GM23248 (cell line): ENCODE data around the gene DIAPH3. TPM values are rescaled to one million over a fixed set of nuclear protein-coding genes. Genes with fewer than 3 reads are reported as not detected.

Experiments
- DNase-seq: peaks from one replicate; pipeline ENCODE4 v3.0.0-alpha.2; 2015
- H2AFZ ChIP-seq: fragments of 200-600 bp; sonication (generic); 2 replicates; pipeline ENCODE4 v1.6.1; 2016; ENCODE audit warnings: antibody characterized with exemption
- H3F3A ChIP-seq: fragments of 200-600 bp; sonication (generic); 2 replicates; pipeline ENCODE4 v1.6.1; 2016; ENCODE audit warnings: mild to moderate bottlenecking, antibody characterized with exemption, mixed run types; ENCODE audit not compliant: insufficient read depth
- H3K27ac ChIP-seq: fragments of 200-600 bp; sonication (generic); 2 replicates; pipeline ENCODE4 v1.5.1; 2016; ENCODE audit warnings: mild to moderate bottlenecking
- H3K27me3 ChIP-seq: fragments of 200-600 bp; sonication (generic); replicated peaks from 2 replicates; pipeline ENCODE4 v1.6.1; 2016; ENCODE audit warnings: mild to moderate bottlenecking; ENCODE audit not compliant: insufficient read depth
- H3K36me3 ChIP-seq: fragments of 200-600 bp; sonication (generic); 2 replicates; pipeline ENCODE4 v1.6.1; 2016; ENCODE audit warnings: low read depth, mild to moderate bottlenecking
- H3K4me1 ChIP-seq: fragments of 200-600 bp; sonication (generic); 2 replicates; pipeline ENCODE4 v1.6.1; 2016; ENCODE audit warnings: mild to moderate bottlenecking; ENCODE audit not compliant: insufficient read depth
- H3K4me2 ChIP-seq: fragments of 200-600 bp; sonication (generic); one replicate; pipeline ENCODE4 v1.6.1; 2016; ENCODE audit warnings: mild to moderate bottlenecking; ENCODE audit not compliant: unreplicated experiment
- H3K4me3 ChIP-seq: fragments of 200-600 bp; sonication (generic); 2 replicates; pipeline ENCODE4 v1.5.1; 2016; ENCODE audit warnings: mild to moderate bottlenecking
- H3K79me2 ChIP-seq: fragments of 200-600 bp; sonication (generic); 2 replicates; pipeline ENCODE4 v1.6.1; 2016; ENCODE audit warnings: mild to moderate bottlenecking; ENCODE audit not compliant: insufficient read depth
- H3K9ac ChIP-seq: fragments of 200-600 bp; sonication (generic); 2 replicates; pipeline ENCODE4 v1.6.1; 2016; ENCODE audit warnings: mild to moderate bottlenecking
- H3K9me2 ChIP-seq: fragments of 200-600 bp; sonication (generic); 2 replicates; pipeline ENCODE4 v1.6.1; 2016; ENCODE audit warnings: mixed run types, mild to moderate bottlenecking, moderate library complexity; ENCODE audit not compliant: insufficient read depth
- H3K9me3 ChIP-seq: fragments of 200-600 bp; sonication (generic); one replicate; pipeline ENCODE4 v1.6.1; 2017; ENCODE audit warnings: low read depth
- H4K20me1 ChIP-seq: fragments of 200-600 bp; sonication (generic); 2 replicates; pipeline ENCODE4 v1.6.0; 2016; ENCODE audit not compliant: insufficient read depth
- EZH2 ChIP-seq: fragments of 200-600 bp; sonication (generic); IDR thresholded peaks from 2 replicates; pipeline ENCODE4 v1.6.1; 2018; ENCODE audit warnings: antibody characterized with exemption, mild to moderate bottlenecking; ENCODE audit not compliant: insufficient read depth, poor library complexity, severe bottlenecking
- EZH2phosphoT487 ChIP-seq: fragments of 200-600 bp; sonication (generic); IDR thresholded peaks from 2 replicates; pipeline ENCODE4 v1.6.1; 2018; ENCODE audit warnings: antibody characterized with exemption, moderate library complexity, mild to moderate bottlenecking, low read depth; ENCODE audit not compliant: insufficient read depth
- WGBS, 2 experiments: methylation state at CpG; one replicate each; pipeline ENCODE4 v1.1.6; 2015 to 2017; ENCODE audit warnings: low lambda C conversion rate in 2 of 2, low coverage in 1 of 2; ENCODE audit errors: missing lambda C conversion rate in 2 of 2; 5-methylcytosine and 5-hydroxymethylcytosine counted together
- in situ Hi-C: fragments of 300-500 bp; cut with MboI; formaldehyde crosslinking; loops from 2 replicates; pipeline ENCODE4 v1.15.0; 2020
- polyA plus RNA-seq: library from polyadenylated mRNA; unstranded; fragments of >200 nt; fragmentation: Nextera tagmentation; extraction: Ambion mirVana; gene quantifications from 2 replicates; pipeline ENCODE4 v1.2.1, GENCODE V29; 2016
- total RNA-seq: library from RNA; depleted of rRNA; stranded (reverse); fragments of >200 nt; shearing (Covaris generic); gene quantifications from 2 replicates; pipeline ENCODE4 v1.2.3, GENCODE V29; 2014

The DIAPH3 gene
- total and polyA plus RNA-seq, 2 experiments from 2014 or later, result 12.1 to 18.1 TPM

DNA sequence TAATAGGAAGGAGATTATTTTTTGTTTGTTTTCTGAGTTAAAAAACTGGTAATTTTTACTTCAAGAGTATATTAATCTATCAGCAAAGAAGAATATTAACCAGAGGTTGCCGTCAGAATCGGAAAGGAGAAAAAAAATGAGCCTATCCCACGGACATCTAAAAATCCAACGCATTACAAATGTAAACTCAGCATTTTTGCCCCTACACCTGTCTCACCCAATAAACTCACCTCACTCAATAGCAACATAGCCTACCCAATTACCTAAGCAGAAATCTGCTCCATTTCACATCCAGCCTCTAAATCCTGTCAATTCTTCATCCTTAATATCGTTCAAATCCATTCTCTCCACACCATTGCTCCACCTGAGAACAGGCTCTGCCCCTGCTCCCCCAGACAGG, 10.4 kb upstream of the DIAPH3 start:
- no peak for DNase-seq
- Histone ChIP-seq H3K4me3 (no peak overlapping the region), H3K4me2 (no peak overlapping the region), H3K36me3 (no peaks in the 10 kb centered on the region), H3K27ac (no peak overlapping the region), H3F3A (no peaks in the 10 kb centered on the region), H3K4me1 (no peaks in the 10 kb centered on the region), H3K79me2 (no peaks in the 10 kb centered on the region), H4K20me1 (no peaks in the 10 kb centered on the region), H3K9me3 (no peaks in the 10 kb centered on the region), H3K9me2 (no peaks in the 10 kb centered on the region), H3K27me3 (peaks cover 8% of the 10 kb centered on the region; the same call in 1 of the 2 replicates), H2AFZ (no peak overlapping the region), H3K9ac (no peak overlapping the region)
- WGBS, 2 experiments, result 51 to 59% methylated on average over 5 of the region's 5 CpGs
- in situ Hi-C loops, result no loop called here
- TF ChIP-seq EZH2 (no peak), EZH2phosphoT487 (no peak)

DNA sequence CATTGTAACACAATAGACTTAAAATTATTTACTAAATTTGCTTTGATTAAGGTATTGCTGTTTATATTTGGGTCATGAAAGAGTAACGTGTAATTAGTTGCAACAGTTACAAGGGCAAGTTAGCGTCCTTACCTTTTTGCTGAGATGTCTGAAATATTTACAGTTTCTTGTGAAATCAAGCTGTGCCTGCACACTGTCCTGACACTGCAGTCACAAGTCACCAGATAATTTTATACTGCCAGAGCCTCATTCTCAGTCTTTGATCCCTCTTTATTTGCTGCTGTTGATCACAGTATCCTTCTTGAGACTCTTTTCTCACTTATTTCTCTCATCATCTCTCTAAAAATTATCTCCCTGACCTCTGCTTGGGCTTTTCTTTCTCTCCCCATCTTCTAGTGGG, 8.4 kb upstream of the DIAPH3 start:
- no peak overlapping the region for H3K9ac ChIP-seq
- peaks cover 8% of the 10 kb centered on the region; the same call in 1 of the 2 replicates for H3K27me3 ChIP-seq
- H3K4me3 ChIP-seq, result no peak overlapping the region
- no peaks in the 10 kb centered on the region for H3K9me3 ChIP-seq
- no peaks in the 10 kb centered on the region for H3F3A ChIP-seq
- no peaks in the 10 kb centered on the region for H3K36me3 ChIP-seq
- 41 to 42% methylated on average over 2 of the region's 2 CpGs for WGBS, 2 experiments
- no peaks in the 10 kb centered on the region for H3K4me1 ChIP-seq
- no peak for DNase-seq
- no peak overlapping the region for H2AFZ ChIP-seq
- no peak overlapping the region for H3K27ac ChIP-seq
- H4K20me1 ChIP-seq, result no peaks in the 10 kb centered on the region
- no peak overlapping the region for H3K4me2 ChIP-seq
- H3K9me2 ChIP-seq, result no peaks in the 10 kb centered on the region
- no peaks in the 10 kb centered on the region for H3K79me2 ChIP-seq
- in situ Hi-C loops, result no loop called here
- no peak for TF ChIP-seq EZH2
- TF ChIP-seq EZH2phosphoT487, result no peak

DNA sequence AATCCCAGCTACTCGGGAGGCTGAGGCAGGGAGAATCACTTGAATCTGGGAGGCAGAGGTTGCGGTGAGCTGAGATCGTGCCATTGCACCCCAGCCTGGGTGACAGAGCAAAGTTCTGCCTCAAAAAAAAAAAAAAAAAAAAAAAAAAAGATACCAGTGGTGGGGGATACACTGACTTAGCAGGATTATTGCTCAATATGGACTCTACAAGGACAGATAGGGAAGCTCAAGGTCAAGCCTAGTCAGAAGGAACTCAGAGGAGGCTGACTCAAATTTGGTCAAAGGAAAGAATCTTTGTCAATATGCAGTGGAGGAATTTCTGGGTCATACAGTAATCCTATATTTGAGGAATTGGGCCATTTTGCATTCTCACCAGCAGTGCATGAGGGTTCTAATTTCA, 6.7 kb upstream of the DIAPH3 start:
- Histone ChIP-seq H3K9me3 (no peaks in the 10 kb centered on the region), H3F3A (no peaks in the 10 kb centered on the region), H3K4me3 (no peak overlapping the region), H3K79me2 (no peaks in the 10 kb centered on the region), H2AFZ (no peak overlapping the region), H3K27me3 (peaks cover 8% of the 10 kb centered on the region; the same call in 1 of the 2 replicates), H3K9me2 (no peaks in the 10 kb centered on the region), H4K20me1 (no peaks in the 10 kb centered on the region), H3K4me2 (no peak overlapping the region), H3K9ac (no peak overlapping the region), H3K27ac (no peak overlapping the region), H3K36me3 (no peaks in the 10 kb centered on the region), H3K4me1 (peaks cover 6% of the 10 kb centered on the region; the same call in 1 of the 2 replicates)
- WGBS, 2 experiments, result 84 to 95% methylated on average over 3 of the region's 3 CpGs
- DNase-seq, result no peak
- in situ Hi-C loops, result no loop called here
- TF ChIP-seq EZH2phosphoT487 (no peak), EZH2 (no peak)

GRCh38 chr13:60169239-60170031, 5.7 kb upstream of the DIAPH3 start:
- H3K36me3 ChIP-seq, result no peaks in the 10 kb centered on the region
- no peak overlapping the region for H2AFZ ChIP-seq
- no peaks in the 10 kb centered on the region for H3K9me3 ChIP-seq
- no peak overlapping the region for H3K27ac ChIP-seq
- H3K9ac ChIP-seq, result no peak overlapping the region
- 85 to 91% methylated on average over 3 of the region's 3 CpGs for WGBS, 2 experiments
- H3K4me1 ChIP-seq, result peaks cover 15% of the 10 kb centered on the region
- H3K4me2 ChIP-seq, result no peak overlapping the region
- TF ChIP-seq EZH2phosphoT487 (no peak), EZH2 (no peak)
- in situ Hi-C loops, result no loop called here
- H3K9me2 ChIP-seq, result no peaks in the 10 kb centered on the region
- no peaks in the 10 kb centered on the region for H4K20me1 ChIP-seq
- H3K79me2 ChIP-seq, result no peaks in the 10 kb centered on the region
- no peak overlapping the region for H3K4me3 ChIP-seq
- H3F3A ChIP-seq, result no peaks in the 10 kb centered on the region
- H3K27me3 ChIP-seq, result peaks cover 8% of the 10 kb centered on the region; the same call in 1 of the 2 replicates
- DNase-seq, result no peak
